ENCODE data around the gene MED29.
A peak's percentile ranks its signal among the peaks of the same experiment; 100 is the strongest.

MED29 gene

DNA sequence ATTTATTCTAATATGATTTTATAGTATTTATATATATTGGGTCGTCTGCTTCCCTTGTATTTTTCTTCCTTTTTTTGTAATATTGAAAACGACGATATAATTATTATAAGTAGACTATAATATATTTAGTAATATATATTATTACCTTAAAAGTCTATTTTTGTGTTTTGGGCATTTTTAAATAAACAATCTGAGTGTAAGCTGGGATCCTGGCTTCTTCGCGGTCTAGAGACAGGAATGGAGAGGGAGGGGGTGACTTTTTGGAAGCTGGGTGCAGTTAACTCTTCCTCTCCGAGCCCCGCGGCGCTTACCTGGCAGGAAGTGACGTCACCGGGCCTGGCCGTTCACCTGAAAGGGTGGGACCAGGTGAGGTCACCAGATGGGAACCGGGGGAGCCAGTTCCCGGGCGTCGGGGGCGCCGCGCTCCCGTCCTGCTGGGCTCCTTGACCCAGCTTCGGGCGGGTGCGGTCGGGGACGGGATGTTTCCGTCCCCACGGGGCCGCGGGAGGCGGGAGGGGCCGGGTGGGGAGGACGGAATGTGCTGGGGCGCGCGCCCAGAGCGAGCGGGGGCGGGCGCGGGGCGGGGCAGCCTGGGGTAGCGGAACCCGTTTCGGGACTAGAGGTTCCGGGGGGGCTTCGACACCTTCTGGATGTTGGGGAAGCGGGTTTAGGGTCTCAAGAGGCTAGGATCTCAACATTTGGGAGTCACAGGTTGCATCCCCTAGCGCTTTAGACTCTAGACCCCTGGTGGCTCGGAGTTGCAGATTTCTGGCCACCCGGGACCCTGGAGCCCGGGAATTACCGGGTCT, 18.2 kb downstream of the MED29 start:
- Mint-ChIP-seq H3K9me3 (no peaks in the 10 kb centered on the region), H3K4me3 (peak overlapping the region; percentile 96), H3K36me3 (ENCODE audit: low read depth) (peaks cover 24% of the 10 kb centered on the region), H3K27me3 (ENCODE audit: low read depth) (no peaks in the 10 kb centered on the region), H3K4me1 (ENCODE audit: low read depth) (peaks cover 47% of the 10 kb centered on the region), H3K27ac (peak overlapping the region; percentile 98)

DNA sequence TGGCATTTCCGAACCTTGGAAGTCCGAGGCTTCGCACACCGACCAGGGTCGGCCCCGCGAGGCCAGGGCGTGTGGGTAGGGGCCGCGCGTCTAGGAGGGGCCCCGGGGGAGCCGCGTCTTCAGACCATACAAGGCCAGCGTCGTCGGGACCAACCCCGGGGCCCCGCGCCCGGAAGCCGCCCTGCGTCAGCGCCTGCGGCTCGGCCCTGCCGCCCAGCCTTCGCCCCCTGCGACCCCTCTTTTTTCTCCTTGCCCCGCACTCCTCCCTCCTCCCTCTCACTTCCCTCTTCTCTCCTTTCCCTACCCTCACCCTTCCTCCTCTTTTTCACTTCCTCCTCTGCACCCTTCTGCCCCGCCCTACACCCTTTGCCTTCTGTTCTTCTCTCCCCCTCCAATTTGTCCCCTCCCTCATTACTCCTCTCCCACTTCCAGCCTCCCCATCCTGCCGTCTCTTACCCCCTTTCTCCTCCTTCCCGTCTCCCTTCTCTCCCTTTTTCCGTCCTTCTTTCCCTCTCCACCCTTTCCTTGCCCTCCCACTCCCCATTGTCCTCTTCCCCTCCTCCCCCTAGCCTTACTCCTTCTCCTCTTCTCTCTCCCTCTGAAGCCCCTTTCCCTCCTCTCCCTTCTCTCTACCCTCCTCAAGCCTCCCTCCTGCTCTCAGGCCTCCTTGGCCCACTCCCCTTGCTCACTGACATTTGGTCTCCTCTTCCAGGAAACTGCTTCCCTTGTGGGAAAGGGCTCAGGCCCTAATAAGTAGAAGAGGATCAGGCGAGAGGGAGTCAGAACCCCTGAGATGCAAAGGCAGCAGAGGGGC, 19.0 kb downstream of the MED29 start:
- Mint-ChIP-seq H3K9me3 (no peaks in the 10 kb centered on the region), H3K27ac (peak overlapping the region; percentile 96), H3K36me3 (ENCODE audit: low read depth) (peaks cover 24% of the 10 kb centered on the region), H3K4me3 (peak overlapping the region; percentile 78), H3K4me1 (ENCODE audit: low read depth) (peaks cover 46% of the 10 kb centered on the region), H3K27me3 (ENCODE audit: low read depth) (no peaks in the 10 kb centered on the region)

GRCh38 chr19:39410831-39411080, 19.6 kb downstream of the MED29 start:
- H3K27me3 Mint-ChIP-seq (ENCODE audit: low read depth) = no peaks in the 10 kb centered on the region
- peak overlapping the region; percentile 96 for H3K27ac Mint-ChIP-seq
- H3K36me3 Mint-ChIP-seq (ENCODE audit: low read depth) = peaks cover 24% of the 10 kb centered on the region
- peaks cover 41% of the 10 kb centered on the region for H3K4me1 Mint-ChIP-seq (ENCODE audit: low read depth)
- H3K4me3 Mint-ChIP-seq = peak overlapping the region; percentile 78
- no peaks in the 10 kb centered on the region for H3K9me3 Mint-ChIP-seq

- peak overlapping the region; percentile 78 for H3K4me3 Mint-ChIP-seq
- peak overlapping the region; percentile 96 for H3K27ac Mint-ChIP-seq
- peaks cover 37% of the 10 kb centered on the region for H3K4me1 Mint-ChIP-seq (ENCODE audit: low read depth)
- peaks cover 24% of the 10 kb centered on the region for H3K36me3 Mint-ChIP-seq (ENCODE audit: low read depth)
- no peaks in the 10 kb centered on the region for H3K27me3 Mint-ChIP-seq (ENCODE audit: low read depth)
- H3K9me3 Mint-ChIP-seq = no peaks in the 10 kb centered on the region
These were observed 20.1 kb downstream of the MED29 start for GRCh38 chr19:39411081-39411831.

DNA sequence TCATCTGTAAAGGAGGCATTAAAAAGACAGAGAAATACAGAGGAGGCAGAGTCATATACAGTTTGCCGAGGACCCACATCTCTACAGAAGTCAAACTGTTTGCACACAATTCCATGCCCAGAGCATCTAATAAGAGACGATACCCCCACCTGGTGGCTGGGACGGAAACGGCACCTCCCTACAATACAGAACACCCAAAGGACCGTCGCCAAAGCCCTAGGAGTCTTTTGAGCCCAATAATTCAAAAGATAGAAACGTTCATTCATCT, 20.6 kb downstream of the MED29 start:
- Mint-ChIP-seq H3K27ac (peak overlapping the region; percentile 96), H3K4me3 (peak overlapping the region; percentile 78), H3K9me3 (no peaks in the 10 kb centered on the region), H3K4me1 (ENCODE audit: low read depth) (peaks cover 36% of the 10 kb centered on the region), H3K36me3 (ENCODE audit: low read depth) (peaks cover 24% of the 10 kb centered on the region), H3K27me3 (ENCODE audit: low read depth) (no peaks in the 10 kb centered on the region)

- Mint-ChIP-seq H3K27me3 (ENCODE audit: low read depth) (no peaks in the 10 kb centered on the region), H3K4me1 (ENCODE audit: low read depth) (peaks cover 36% of the 10 kb centered on the region), H3K27ac (peak within 1 kb of the TSS; percentile 96), H3K36me3 (ENCODE audit: low read depth) (peaks cover 22% of the 10 kb centered on the region), H3K9me3 (no peaks in the 10 kb centered on the region), H3K4me3 (peak within 1 kb of the TSS; percentile 91)
These were observed 21.1 kb downstream of the MED29 start, which contains the start of gene PLEKHG2 for GRCh38 chr19:39412100-39412866. TSS of gene PLEKHG2 (plus strand) at chr19:39412669. CDS start at chr19:39414087, 1,418 bp downstream.

DNA sequence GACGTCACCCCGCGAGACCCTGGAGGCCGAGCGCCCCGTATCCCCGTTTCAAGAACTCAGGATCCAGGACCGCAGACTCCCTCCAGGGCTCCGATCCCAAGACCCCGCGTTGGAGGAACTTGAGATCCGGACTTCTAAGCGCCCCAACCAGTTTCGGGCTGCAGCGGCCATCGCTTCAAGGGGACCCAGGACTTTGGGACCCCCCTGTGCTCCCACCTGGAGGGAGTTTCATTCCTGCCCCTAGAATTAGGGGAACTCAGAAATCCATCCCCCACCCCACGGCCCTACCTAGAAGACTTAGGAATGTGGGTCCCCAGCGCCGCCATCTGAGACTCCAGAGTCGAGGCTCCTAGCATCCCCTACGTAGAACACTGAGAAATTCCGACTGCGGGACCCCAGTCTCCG, 21.7 kb downstream of the MED29 start:
- peaks cover 22% of the 10 kb centered on the region for H3K36me3 Mint-ChIP-seq (ENCODE audit: low read depth)
- peak overlapping the region; percentile 69 for H3K27ac Mint-ChIP-seq
- no peaks in the 10 kb centered on the region for H3K27me3 Mint-ChIP-seq (ENCODE audit: low read depth)
- peak overlapping the region; percentile 78 for H3K4me3 Mint-ChIP-seq
- H3K4me1 Mint-ChIP-seq (ENCODE audit: low read depth) = peaks cover 38% of the 10 kb centered on the region
- no peaks in the 10 kb centered on the region for H3K9me3 Mint-ChIP-seq

DNA sequence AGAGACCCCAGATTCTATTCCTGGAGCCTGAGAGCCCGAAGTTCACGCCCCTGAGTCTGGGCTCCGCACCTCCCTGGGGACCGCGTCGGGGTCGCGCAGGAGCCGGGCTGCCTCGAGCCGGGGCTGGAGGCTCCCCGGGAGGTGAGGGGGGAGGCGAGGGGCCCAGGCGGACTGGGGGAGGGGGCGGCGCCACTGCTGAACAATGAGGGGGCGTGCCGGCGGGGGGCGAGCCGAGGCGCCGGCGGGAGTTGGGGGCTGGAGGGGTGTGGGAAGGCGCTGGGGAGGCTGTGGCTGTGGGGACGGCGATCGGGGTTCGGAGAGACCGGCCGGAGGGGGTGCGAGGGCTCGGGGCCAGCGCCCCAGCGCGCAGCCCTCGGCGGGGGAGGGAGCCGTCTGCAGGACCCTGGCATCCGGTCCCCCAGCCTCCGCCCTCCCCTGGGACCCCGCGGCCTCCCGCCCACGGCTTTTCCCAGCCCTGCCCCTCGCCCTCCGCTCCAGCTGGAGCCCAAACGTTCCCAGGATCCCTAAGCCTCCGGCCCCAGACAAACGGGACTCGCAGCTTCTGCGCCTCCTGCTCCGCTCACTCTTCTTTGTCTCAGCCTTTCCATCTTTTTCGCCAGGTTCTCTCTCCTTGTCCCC, 22.2 kb downstream of the MED29 start:
- peaks cover 17% of the 10 kb centered on the region for H3K36me3 Mint-ChIP-seq (ENCODE audit: low read depth)
- no peaks in the 10 kb centered on the region for H3K27me3 Mint-ChIP-seq (ENCODE audit: low read depth)
- peaks cover 38% of the 10 kb centered on the region for H3K4me1 Mint-ChIP-seq (ENCODE audit: low read depth)
- H3K27ac Mint-ChIP-seq = peak overlapping the region; percentile 87
- no peaks in the 10 kb centered on the region for H3K9me3 Mint-ChIP-seq
- H3K4me3 Mint-ChIP-seq = peak overlapping the region; percentile 91

DNA sequence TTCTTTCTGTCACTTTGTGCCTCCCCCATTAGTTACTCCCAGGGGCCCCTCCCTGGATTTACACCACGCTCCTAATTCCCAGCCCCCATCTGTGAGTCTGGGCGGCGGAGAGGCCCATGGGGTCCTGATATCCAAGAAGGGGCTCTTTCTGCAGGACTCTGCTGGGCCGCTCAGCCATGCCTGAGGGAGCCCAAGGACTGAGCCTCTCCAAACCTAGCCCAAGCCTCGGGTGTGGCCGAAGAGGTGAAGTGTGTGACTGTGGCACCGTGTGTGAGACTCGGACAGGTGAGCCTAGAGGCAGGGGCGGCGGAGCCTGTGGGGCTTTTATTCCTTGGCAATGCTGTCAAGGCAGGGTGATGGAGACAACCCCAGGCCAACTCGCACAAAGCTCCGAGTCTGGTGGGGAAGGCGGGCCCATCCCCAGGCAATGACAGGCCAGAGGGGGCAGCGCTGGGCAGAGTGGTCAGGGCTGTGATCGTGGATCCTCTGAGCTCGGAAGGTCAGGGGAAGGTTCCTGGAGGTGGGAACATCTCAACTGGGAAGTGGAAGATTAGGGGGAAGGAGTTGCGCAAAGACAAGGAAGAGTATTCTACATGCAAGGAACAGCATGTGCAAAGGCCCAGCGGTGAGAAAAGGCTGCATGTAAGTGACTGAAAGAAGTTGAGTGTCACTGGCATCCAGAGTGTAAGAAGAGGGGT, 22.9 kb downstream of the MED29 start:
- Mint-ChIP-seq H3K4me3 (peak overlapping the region; percentile 91), H3K4me1 (ENCODE audit: low read depth) (peaks cover 33% of the 10 kb centered on the region), H3K27me3 (ENCODE audit: low read depth) (no peaks in the 10 kb centered on the region), H3K9me3 (no peaks in the 10 kb centered on the region), H3K36me3 (ENCODE audit: low read depth) (peaks cover 15% of the 10 kb centered on the region), H3K27ac (peak overlapping the region; percentile 87)

- peaks cover 30% of the 10 kb centered on the region for H3K4me1 Mint-ChIP-seq (ENCODE audit: low read depth)
- no peaks in the 10 kb centered on the region for H3K27me3 Mint-ChIP-seq (ENCODE audit: low read depth)
- H3K36me3 Mint-ChIP-seq (ENCODE audit: low read depth) = peaks cover 18% of the 10 kb centered on the region
- H3K27ac Mint-ChIP-seq = no peak overlapping the region
- H3K9me3 Mint-ChIP-seq = no peaks in the 10 kb centered on the region
- no peak overlapping the region for H3K4me3 Mint-ChIP-seq
These were observed 24.2 kb downstream of the MED29 start for GRCh38 chr19:39415111-39416046.

DNA sequence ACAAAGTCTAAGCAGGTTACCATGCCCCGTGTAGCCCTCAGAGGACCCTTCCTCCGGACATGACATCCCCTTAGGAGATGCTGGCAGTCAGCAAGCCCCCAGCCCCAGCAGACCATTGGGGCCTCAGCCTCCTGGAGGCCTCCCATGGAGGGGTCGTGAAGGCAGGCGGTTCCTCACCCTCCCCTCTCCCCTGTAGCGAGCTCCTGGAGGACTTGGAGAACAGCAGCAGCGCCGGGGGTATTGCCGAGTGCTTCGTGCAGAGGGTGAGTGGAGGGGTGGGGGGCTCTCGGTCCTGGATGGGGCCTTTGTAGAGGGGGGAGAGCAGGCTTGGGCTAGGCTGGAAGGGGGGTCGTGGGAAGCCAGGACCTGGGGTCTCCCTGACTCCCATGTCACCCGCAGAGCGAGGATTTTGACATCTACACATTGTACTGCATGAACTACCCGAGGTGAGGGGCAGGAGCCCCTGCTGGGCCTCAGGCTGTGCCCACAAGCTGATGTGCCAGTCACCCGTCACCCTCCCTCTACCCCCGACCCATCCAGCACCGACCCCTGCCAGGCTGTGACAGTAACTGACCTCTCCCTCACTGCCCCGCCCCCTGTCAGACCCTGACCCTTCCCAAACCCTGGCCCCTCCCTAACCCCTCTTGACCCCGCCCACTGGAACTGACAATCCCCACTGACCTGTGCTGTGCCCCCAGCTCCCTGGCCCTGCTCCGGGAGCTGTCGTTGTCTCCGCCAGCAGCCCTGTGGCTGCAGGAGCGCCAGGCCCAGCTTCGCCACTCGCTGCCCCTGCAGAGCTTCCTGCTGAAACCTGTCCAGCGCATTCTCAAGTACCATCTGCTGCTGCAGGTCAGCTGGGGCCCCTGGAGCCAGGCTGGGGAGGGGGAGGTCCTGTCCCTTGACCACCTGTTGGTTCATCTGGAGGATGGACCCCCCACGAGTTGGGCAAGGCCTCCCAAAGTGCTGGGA, 25.3 kb downstream of the MED29 start:
- Mint-ChIP-seq H3K9me3 (no peaks in the 10 kb centered on the region), H3K27ac (no peak overlapping the region), H3K27me3 (ENCODE audit: low read depth) (no peaks in the 10 kb centered on the region), H3K4me1 (ENCODE audit: low read depth) (peaks cover 19% of the 10 kb centered on the region), H3K36me3 (ENCODE audit: low read depth) (peaks cover 10% of the 10 kb centered on the region), H3K4me3 (no peak overlapping the region)
